Superior temporal gyrus (tissue), 1 donor: ENCODE data around the gene GPANK1.

Experiments
- DNase-seq: peaks from one replicate; pipeline ENCODE4 v3.0.0-alpha.2; 2016; ENCODE audit errors: extremely low spot score

Gene GPANK1

GRCh38 chr6:31619805-31620585 is 44.8 kb downstream of the GPANK1 start:
- peak; percentile 98 for DNase-seq

GRCh38 chr6:31617010-31617409 is 47.8 kb downstream of the GPANK1 start:
- DNase-seq = no peak

- no peak for DNase-seq
Observed at GRCh38 chr6:31615748-31616147, 49.0 kb downstream of the GPANK1 start.

GRCh38 chr6:31614684-31615578 is 49.9 kb downstream of the GPANK1 start, which contains the start of gene AIF1:
Gene AIF1 (plus strand): TSS chr6:31615234. CDS start chr6:31615330, 96 bp downstream.
- DNase-seq = no peak

GRCh38 chr6:31614075-31614619 is 50.6 kb downstream of the GPANK1 start:
- no peak for DNase-seq
